Measurements from ENCODE around the gene CCDC47.

DNA sequence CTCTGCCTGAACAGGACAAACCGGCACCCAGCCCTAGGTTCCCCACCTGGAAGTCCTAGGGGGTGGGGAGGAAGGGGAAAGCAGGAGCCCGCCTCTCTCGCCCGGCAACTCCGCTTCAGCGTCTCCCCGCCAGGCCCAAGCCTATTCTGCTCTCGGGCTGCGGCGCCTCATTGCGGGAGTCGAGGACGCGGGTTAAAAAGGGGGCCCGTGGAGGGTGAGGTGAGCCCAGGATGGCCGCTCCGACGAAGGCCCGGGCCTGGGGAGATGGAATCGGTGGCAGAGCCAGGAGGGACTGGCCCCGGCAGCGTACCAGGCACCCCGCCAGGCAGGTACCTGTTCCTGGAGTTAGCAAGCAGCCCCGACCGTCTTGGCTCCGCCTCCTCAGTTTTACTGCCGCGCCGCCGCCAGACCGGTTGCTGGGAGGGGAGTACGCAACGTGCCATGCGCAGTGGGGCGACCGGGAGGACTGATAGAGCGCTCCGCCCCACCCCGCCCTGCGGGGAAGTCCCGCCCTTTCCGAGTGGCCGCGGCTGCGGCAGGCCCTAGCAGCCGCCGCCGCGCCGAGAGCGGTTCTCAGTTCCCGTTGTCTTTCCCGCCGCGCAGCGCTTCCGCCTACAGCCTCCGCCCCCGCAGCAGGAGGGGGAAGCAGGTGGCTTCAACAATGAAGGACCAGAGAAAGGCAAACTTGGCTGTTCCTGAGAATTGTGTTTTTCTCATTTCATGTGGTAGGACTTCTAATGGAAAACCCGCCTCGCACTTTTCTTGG is 31.8 kb downstream of the CCDC47 start, which contains the start of gene STRADA:
- TF ChIP-seq, protein P1, sequence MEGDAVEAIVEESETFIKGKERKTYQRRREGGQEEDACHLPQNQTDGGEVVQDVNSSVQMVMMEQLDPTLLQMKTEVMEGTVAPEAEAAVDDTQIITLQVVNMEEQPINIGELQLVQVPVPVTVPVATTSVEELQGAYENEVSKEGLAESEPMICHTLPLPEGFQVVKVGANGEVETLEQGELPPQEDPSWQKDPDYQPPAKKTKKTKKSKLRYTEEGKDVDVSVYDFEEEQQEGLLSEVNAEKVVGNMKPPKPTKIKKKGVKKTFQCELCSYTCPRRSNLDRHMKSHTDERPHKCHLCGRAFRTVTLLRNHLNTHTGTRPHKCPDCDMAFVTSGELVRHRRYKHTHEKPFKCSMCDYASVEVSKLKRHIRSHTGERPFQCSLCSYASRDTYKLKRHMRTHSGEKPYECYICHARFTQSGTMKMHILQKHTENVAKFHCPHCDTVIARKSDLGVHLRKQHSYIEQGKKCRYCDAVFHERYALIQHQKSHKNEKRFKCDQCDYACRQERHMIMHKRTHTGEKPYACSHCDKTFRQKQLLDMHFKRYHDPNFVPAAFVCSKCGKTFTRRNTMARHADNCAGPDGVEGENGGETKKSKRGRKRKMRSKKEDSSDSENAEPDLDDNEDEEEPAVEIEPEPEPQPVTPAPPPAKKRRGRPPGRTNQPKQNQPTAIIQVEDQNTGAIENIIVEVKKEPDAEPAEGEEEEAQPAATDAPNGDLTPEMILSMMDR (IDR thresholded peaks at IDR 0.05; ENCODE audit: low read depth, low read length, missing input control), result no peak
- TF ChIP-seq, protein P2, sequence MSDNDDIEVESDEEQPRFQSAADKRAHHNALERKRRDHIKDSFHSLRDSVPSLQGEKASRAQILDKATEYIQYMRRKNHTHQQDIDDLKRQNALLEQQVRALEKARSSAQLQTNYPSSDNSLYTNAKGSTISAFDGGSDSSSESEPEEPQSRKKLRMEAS (IDR thresholded peaks at IDR 0.05), result peak; percentile 62
- peak; percentile 28 to 85 for TF ChIP-seq GABPA (IDR thresholded peaks at IDR 0.05 in 1 of 2, conservative IDR thresholded peaks at IDR 0.05 in 1 of 2)
- TF ChIP-seq, protein P3, sequence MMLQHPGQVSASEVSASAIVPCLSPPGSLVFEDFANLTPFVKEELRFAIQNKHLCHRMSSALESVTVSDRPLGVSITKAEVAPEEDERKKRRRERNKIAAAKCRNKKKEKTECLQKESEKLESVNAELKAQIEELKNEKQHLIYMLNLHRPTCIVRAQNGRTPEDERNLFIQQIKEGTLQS (IDR thresholded peaks at IDR 0.05), result no peak
- TF ChIP-seq, protein P4, sequence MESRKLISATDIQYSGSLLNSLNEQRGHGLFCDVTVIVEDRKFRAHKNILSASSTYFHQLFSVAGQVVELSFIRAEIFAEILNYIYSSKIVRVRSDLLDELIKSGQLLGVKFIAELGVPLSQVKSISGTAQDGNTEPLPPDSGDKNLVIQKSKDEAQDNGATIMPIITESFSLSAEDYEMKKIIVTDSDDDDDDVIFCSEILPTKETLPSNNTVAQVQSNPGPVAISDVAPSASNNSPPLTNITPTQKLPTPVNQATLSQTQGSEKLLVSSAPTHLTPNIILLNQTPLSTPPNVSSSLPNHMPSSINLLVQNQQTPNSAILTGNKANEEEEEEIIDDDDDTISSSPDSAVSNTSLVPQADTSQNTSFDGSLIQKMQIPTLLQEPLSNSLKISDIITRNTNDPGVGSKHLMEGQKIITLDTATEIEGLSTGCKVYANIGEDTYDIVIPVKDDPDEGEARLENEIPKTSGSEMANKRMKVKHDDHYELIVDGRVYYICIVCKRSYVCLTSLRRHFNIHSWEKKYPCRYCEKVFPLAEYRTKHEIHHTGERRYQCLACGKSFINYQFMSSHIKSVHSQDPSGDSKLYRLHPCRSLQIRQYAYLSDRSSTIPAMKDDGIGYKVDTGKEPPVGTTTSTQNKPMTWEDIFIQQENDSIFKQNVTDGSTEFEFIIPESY (IDR thresholded peaks at IDR 0.05), result no peak

Data from liver (tissue), 3 donors.